Stimulated activated effector memory CD8-positive, alpha-beta T cell treated with anti-CD3 and anti-CD28 coated beads, Interleukin-12 subunit alpha, Interleukin-12 subunit beta, amount 100 ng/mL, for 72 hours (primary cell): ENCODE results near the gene EDEM2.
"Not testable (repeated sequence)": the region's sequence is repeated elsewhere in the genome, so short reads cannot be mapped to it uniquely, and the experiment has no call there.

Experiments
- ATAC-seq: fragments of 150-1000 bp; cut with Tn5 transposase; 2 replicates; pipeline ENCODE4 v1.10.0; 2021
- DNase-seq, 2 donors: peaks; one replicate each; pipeline ENCODE4 v3.0.0; 2021 to 2022; ENCODE audit warnings: low spot score in 2 of 2
- H3K27ac Mint-ChIP-seq: one replicate; pipeline ENCODE4 v1.8.0; 2022; ENCODE audit warnings: mild to moderate bottlenecking, mixed read lengths
- H3K36me3 Mint-ChIP-seq: one replicate; pipeline ENCODE4 v1.8.0; 2022; ENCODE audit warnings: mild to moderate bottlenecking, mixed read lengths
- H3K4me1 Mint-ChIP-seq: one replicate; pipeline ENCODE4 v1.8.0; 2022; ENCODE audit warnings: mixed read lengths
- H3K4me3 Mint-ChIP-seq: one replicate; pipeline ENCODE4 v1.8.0; 2022; ENCODE audit warnings: mild to moderate bottlenecking, mixed read lengths
- H3K9me3 Mint-ChIP-seq: one replicate; pipeline ENCODE4 v1.8.0; 2022; ENCODE audit warnings: mixed read lengths

Gene EDEM2

GRCh38 chr20:35146920-35147574 lies at the start of gene EDEM2:
EDEM2 (minus strand) TSS chr20:35147336; CDS start chr20:35147258, 78 bp downstream.
- DNase-seq (peak; percentile 92 to 96), ATAC-seq (peak; percentile 94)
- peaks cover 31% of the 10 kb centered on the region for H3K4me1 Mint-ChIP-seq
- peaks cover 45% of the 10 kb centered on the region for H3K36me3 Mint-ChIP-seq
- H3K27ac Mint-ChIP-seq = peak within 1 kb of the TSS; percentile 96
- H3K4me3 Mint-ChIP-seq = peak within 1 kb of the TSS; percentile 92
- no peaks in the 10 kb centered on the region for H3K9me3 Mint-ChIP-seq

- no peaks in the 10 kb centered on the region for H3K9me3 Mint-ChIP-seq
- H3K4me3 Mint-ChIP-seq = no peak overlapping the region
- ATAC-seq (no peak), DNase-seq (no peak)
- H3K27ac Mint-ChIP-seq = no peak overlapping the region
- no peaks in the 10 kb centered on the region for H3K36me3 Mint-ChIP-seq
- peaks cover 5% of the 10 kb centered on the region for H3K4me1 Mint-ChIP-seq
Observed at GRCh38 chr20:35196313-35196712, 49.2 kb upstream of the EDEM2 start.

GRCh38 chr20:35193031-35193791 lies 46.1 kb upstream of the EDEM2 start:
- DNase-seq, ATAC-seq, H3K9me3 Mint-ChIP-seq, H3K4me3 Mint-ChIP-seq, H3K27ac Mint-ChIP-seq, H3K36me3 Mint-ChIP-seq, H3K4me1 Mint-ChIP-seq: not testable (repeated sequence)

- Mint-ChIP-seq H3K4me3 (no peak overlapping the region), H3K27ac (no peak overlapping the region), H3K36me3 (no peaks in the 10 kb centered on the region), H3K9me3 (peaks cover 3% of the 10 kb centered on the region), H3K4me1 (no peaks in the 10 kb centered on the region)
- no peak for ATAC-seq
- DNase-seq = no peak
Observed at GRCh38 chr20:35192118-35192872, 45.2 kb upstream of the EDEM2 start.

- Mint-ChIP-seq H3K36me3 (no peaks in the 10 kb centered on the region), H3K27ac (no peak overlapping the region), H3K9me3 (peaks cover 3% of the 10 kb centered on the region), H3K4me3 (no peak overlapping the region), H3K4me1 (no peaks in the 10 kb centered on the region)
- ATAC-seq = no peak
- no peak for DNase-seq
Observed at GRCh38 chr20:35191419-35192117, 44.4 kb upstream of the EDEM2 start.

- peaks cover 3% of the 10 kb centered on the region for H3K9me3 Mint-ChIP-seq
Observed at GRCh38 chr20:35190556-35190955, 43.4 kb upstream of the EDEM2 start.

GRCh38 chr20:35189223-35189622 lies 42.1 kb upstream of the EDEM2 start:
- not testable (repeated sequence) for H3K4me3 Mint-ChIP-seq, H3K27ac Mint-ChIP-seq, H3K4me1 Mint-ChIP-seq, H3K9me3 Mint-ChIP-seq, ATAC-seq, H3K36me3 Mint-ChIP-seq, DNase-seq

More at GRCh38 chr20:35190556-35190955, 43.4 kb upstream of the EDEM2 start:
- no peak for ATAC-seq
- no peak overlapping the region for H3K4me3 Mint-ChIP-seq
- H3K36me3 Mint-ChIP-seq = no peaks in the 10 kb centered on the region
- no peaks in the 10 kb centered on the region for H3K4me1 Mint-ChIP-seq
- DNase-seq = no peak
- no peak overlapping the region for H3K27ac Mint-ChIP-seq

GRCh38 chr20:35187584-35188190 lies 40.6 kb upstream of the EDEM2 start:
- H3K36me3 Mint-ChIP-seq = no peaks in the 10 kb centered on the region
- no peak overlapping the region for H3K27ac Mint-ChIP-seq
- H3K4me1 Mint-ChIP-seq = no peaks in the 10 kb centered on the region
- DNase-seq (no peak), ATAC-seq (no peak)
- peaks cover 3% of the 10 kb centered on the region for H3K9me3 Mint-ChIP-seq
- H3K4me3 Mint-ChIP-seq = no peak overlapping the region

GRCh38 chr20:35186691-35187289 lies 39.7 kb upstream of the EDEM2 start:
- not testable (repeated sequence) for H3K4me1 Mint-ChIP-seq, ATAC-seq, H3K27ac Mint-ChIP-seq, H3K9me3 Mint-ChIP-seq, H3K36me3 Mint-ChIP-seq, H3K4me3 Mint-ChIP-seq, DNase-seq

GRCh38 chr20:35181731-35182130 lies 34.6 kb upstream of the EDEM2 start:
- no peak overlapping the region for H3K27ac Mint-ChIP-seq
- no peaks in the 10 kb centered on the region for H3K9me3 Mint-ChIP-seq
- no peaks in the 10 kb centered on the region for H3K4me1 Mint-ChIP-seq
- H3K36me3 Mint-ChIP-seq = peaks cover 10% of the 10 kb centered on the region
- ATAC-seq (no peak), DNase-seq (no peak)
- H3K4me3 Mint-ChIP-seq = no peak overlapping the region

GRCh38 chr20:35180266-35180665 lies 33.1 kb upstream of the EDEM2 start:
- peaks cover 10% of the 10 kb centered on the region for H3K36me3 Mint-ChIP-seq
- H3K27ac Mint-ChIP-seq = no peak overlapping the region
- ATAC-seq (no peak), DNase-seq (no peak)
- H3K4me3 Mint-ChIP-seq = no peak overlapping the region
- no peaks in the 10 kb centered on the region for H3K4me1 Mint-ChIP-seq
- no peaks in the 10 kb centered on the region for H3K9me3 Mint-ChIP-seq

- Mint-ChIP-seq H3K4me1 (peaks cover 1% of the 10 kb centered on the region), H3K9me3 (no peaks in the 10 kb centered on the region), H3K36me3 (peaks cover 10% of the 10 kb centered on the region), H3K4me3 (no peak overlapping the region), H3K27ac (no peak overlapping the region)
- ATAC-seq (no peak), DNase-seq (no peak)
Observed at GRCh38 chr20:35179292-35180212, 32.4 kb upstream of the EDEM2 start.

GRCh38 chr20:35176132-35176531 lies 29.0 kb upstream of the EDEM2 start:
- Mint-ChIP-seq H3K4me3 (no peak overlapping the region), H3K9me3 (no peaks in the 10 kb centered on the region), H3K4me1 (peaks cover 32% of the 10 kb centered on the region), H3K36me3 (peaks cover 17% of the 10 kb centered on the region), H3K27ac (no peak overlapping the region)
- ATAC-seq (no peak), DNase-seq (no peak)
